HS-27A (cell line): ENCODE data around the gene CFHR4.
"Not testable (repeated sequence)": the region's sequence is repeated elsewhere in the genome, so short reads cannot be mapped to it uniquely, and the experiment has no call there.

ENCODE experiments used
- DNase-seq: peaks from one replicate; pipeline ENCODE4 v3.0.0-alpha.2; 2012; ENCODE audit warnings: low read depth, missing footprints

The CFHR4 gene

GRCh38 chr1:196941474-196941873 is 53.6 kb downstream of the CFHR4 start:
- not testable (repeated sequence) for DNase-seq

- not testable (repeated sequence) for DNase-seq
Observed at GRCh38 chr1:196943568-196943967, 55.7 kb downstream of the CFHR4 start, which contains the start of gene CFHR2. CFHR2 (plus strand) TSS chr1:196943738; CDS start chr1:196943881, 143 bp downstream.

DNA sequence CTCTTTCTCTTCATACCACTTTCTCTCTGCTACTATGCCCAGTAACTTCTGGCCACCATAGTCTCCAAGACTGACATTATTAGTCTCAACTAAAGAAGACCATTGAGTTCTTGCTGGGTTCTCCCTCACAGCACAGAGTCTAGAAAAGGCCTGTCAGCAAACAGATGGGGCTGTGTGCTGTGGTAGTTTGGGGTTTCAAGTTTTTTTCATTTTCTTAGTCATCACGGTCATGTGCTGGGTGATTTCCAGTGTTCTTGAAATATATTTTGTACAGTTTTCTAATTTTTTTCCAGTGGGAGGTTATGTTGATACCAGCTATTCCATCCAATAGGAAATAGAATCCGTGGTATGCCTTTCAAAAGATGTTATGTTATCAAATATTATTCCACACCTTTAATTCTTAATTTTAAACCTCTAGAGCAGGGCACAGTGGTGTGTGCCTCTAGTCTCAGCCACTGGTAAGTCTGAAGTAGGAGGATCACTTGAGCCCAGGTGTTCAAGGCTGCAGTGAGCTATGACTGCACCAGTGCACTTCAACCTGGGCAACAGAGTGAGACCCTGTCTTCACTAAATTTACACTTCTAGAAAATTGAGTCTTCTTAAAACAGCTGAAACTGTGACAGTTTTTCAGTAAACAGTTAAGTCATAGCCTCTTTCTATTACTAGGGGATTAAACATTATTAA is 64.0 kb downstream of the CFHR4 start:
- no peak for DNase-seq

DNA sequence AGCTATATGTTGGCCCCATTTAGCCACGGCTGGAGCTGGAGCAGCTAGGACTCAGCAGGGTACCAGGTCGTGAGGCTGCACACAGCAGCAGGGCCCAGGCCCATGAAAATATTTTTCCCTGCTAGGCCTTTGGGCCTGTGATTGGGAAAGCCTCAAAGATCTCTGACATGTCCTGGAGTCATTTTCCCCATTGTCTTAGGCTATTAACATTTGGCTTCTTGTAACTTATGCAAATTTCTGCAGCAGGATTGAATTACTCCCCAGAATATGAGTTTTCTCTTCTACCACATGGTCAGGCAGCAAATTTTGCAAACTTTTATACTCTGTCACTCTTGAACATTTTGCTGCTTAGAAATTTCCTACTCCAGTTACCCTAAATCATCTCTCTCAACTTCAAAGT is 66.9 kb downstream of the CFHR4 start:
- DNase-seq, result no peak

- no peak for DNase-seq
Observed at GRCh38 chr1:196955926-196956325, 68.1 kb downstream of the CFHR4 start.

- no peak for DNase-seq
Observed at GRCh38 chr1:196960854-196961253, 73.0 kb downstream of the CFHR4 start.
